IPS-20b (cell line): Measurements from ENCODE around the gene AJM1.

Experiments
- H3K27ac ChIP-seq: one replicate; pipeline ENCODE4 v1.5.1; 2013; ENCODE audit warnings: low read length
- H3K27me3 ChIP-seq: 2 replicates; pipeline ENCODE4 v1.6.1; 2013; ENCODE audit warnings: mild to moderate bottlenecking, low read length, inconsistent platforms; ENCODE audit not compliant: insufficient read depth
- H3K36me3 ChIP-seq: 2 replicates; pipeline ENCODE4 v1.6.1; 2013; ENCODE audit warnings: low read depth, mild to moderate bottlenecking, inconsistent platforms, low read length, moderate library complexity; ENCODE audit not compliant: insufficient read depth
- H3K4me1 ChIP-seq: 2 replicates; pipeline ENCODE4 v1.6.1; 2013; ENCODE audit warnings: mild to moderate bottlenecking, control low read depth, inconsistent platforms, low read length, moderate library complexity; ENCODE audit not compliant: insufficient read depth
- H3K4me3 ChIP-seq: 2 replicates; pipeline ENCODE4 v1.5.1; 2013; ENCODE audit warnings: mild to moderate bottlenecking, low read length, inconsistent platforms
- H3K9ac ChIP-seq: 2 replicates; pipeline ENCODE4 v1.6.1; 2013; ENCODE audit warnings: low read depth, mild to moderate bottlenecking, inconsistent platforms, low read length, moderate library complexity
- H3K9me3 ChIP-seq: 2 replicates; pipeline ENCODE4 v1.6.1; 2013; ENCODE audit warnings: mild to moderate bottlenecking, low read depth, low read length, inconsistent platforms; ENCODE audit not compliant: insufficient read depth

The AJM1 gene

DNA sequence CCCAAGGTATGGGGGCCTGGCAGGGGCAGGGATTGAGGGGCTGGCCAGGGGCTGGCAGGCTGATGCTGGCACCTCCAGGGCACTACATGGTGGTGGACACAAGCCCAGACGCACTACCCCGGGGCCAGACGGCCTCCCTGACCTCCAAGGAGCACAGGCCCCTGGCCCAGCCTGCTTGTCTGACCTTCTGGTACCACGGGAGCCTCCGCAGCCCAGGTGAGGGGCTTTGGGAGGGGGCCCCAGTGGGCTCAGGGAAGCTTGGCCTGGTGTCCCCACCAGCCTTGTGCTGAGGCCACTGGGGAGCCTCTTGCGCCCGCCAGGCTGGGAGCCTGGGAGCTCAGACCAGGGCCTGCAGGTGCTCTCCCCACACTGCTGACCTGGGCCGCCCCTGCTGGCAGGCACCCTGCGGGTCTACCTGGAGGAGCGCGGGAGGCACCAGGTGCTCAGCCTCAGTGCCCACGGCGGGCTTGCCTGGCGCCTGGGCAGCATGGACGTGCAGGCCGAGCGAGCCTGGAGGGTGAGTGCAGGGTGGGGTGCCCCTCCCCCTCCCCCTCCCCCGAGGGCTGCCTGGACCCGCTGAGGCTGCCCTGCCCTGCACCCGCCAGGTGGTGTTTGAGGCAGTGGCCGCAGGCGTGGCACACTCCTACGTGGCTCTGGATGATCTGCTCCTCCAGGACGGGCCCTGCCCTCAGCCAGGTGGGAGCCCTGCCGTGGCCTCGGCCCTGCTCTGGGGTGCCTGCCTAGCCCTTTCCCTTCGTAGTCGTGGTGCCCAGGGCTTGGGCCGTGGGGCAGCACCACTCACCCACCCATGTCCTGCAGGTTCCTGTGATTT lies 15.5 kb downstream of the AJM1 start:
- Histone ChIP-seq H3K4me3 (no peak overlapping the region), H3K27ac (no peak overlapping the region), H3K4me1 (no peaks in the 10 kb centered on the region), H3K36me3 (peaks cover 25% of the 10 kb centered on the region), H3K9me3 (no peaks in the 10 kb centered on the region), H3K9ac (no peak overlapping the region), H3K27me3 (no peaks in the 10 kb centered on the region)

- H3K27ac ChIP-seq, result no peak overlapping the region
- no peaks in the 10 kb centered on the region for H3K27me3 ChIP-seq
- H3K9me3 ChIP-seq, result no peaks in the 10 kb centered on the region
- H3K4me3 ChIP-seq, result no peak overlapping the region
- H3K9ac ChIP-seq, result no peak overlapping the region
- peaks cover 32% of the 10 kb centered on the region for H3K36me3 ChIP-seq
- H3K4me1 ChIP-seq, result no peaks in the 10 kb centered on the region
Measured at GRCh38 chr9:136858452-136858843, 16.2 kb downstream of the AJM1 start.

DNA sequence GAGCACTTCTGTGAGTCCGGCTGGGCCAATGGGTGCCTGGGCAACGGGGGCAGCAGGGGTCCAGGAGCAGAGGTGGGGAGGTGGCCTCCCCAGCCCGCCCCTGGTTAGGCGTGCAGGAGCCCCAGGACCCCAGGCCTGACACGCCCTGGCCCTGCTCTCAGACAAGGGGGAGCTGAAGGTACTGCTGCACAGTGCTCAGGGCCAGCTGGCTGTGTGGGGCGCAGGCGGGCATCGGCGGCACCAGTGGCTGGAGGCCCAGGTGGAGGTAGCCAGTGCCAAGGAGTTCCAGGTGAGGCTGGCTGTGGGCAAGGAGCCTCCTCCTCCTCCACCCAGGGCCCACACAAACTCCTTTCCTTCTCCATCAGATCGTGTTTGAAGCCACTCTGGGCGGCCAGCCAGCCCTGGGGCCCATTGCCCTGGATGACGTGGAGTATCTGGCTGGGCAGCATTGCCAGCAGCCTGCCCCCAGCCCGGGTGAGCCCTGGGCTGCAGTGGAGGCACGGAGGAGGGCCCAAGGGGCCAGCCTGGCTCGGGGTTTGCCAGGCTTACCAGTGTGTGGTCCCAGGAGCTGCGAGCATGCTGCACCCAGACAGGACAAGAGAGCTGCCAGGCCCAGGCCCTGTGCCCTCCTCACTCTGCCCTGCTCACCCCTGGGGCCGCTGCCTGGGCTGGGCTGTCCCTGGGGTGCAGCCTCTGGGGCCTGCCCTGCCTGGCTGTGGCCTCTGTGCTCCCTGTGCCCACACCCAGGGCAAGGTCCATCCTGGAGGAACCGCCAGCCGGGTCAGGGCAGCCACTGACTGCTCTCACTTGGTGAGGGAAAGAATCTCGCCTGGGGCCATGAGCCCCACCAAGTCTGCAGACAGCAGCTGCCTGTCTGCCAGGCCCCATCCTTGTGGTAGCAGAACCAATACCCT lies 16.8 kb downstream of the AJM1 start:
- no peaks in the 10 kb centered on the region for H3K9me3 ChIP-seq
- peaks cover 38% of the 10 kb centered on the region for H3K36me3 ChIP-seq
- no peaks in the 10 kb centered on the region for H3K27me3 ChIP-seq
- H3K4me1 ChIP-seq, result no peaks in the 10 kb centered on the region
- no peak overlapping the region for H3K27ac ChIP-seq
- H3K4me3 ChIP-seq, result no peak overlapping the region
- H3K9ac ChIP-seq, result no peak overlapping the region

GRCh38 chr9:136860529-136860928 lies 18.3 kb downstream of the AJM1 start:
- no peak overlapping the region for H3K4me3 ChIP-seq
- H3K27me3 ChIP-seq, result no peaks in the 10 kb centered on the region
- no peaks in the 10 kb centered on the region for H3K9me3 ChIP-seq
- peaks cover 3% of the 10 kb centered on the region; the same call in 1 of the 2 replicates for H3K4me1 ChIP-seq
- peaks cover 41% of the 10 kb centered on the region for H3K36me3 ChIP-seq
- H3K9ac ChIP-seq, result no peak overlapping the region
- H3K27ac ChIP-seq, result no peak overlapping the region

DNA sequence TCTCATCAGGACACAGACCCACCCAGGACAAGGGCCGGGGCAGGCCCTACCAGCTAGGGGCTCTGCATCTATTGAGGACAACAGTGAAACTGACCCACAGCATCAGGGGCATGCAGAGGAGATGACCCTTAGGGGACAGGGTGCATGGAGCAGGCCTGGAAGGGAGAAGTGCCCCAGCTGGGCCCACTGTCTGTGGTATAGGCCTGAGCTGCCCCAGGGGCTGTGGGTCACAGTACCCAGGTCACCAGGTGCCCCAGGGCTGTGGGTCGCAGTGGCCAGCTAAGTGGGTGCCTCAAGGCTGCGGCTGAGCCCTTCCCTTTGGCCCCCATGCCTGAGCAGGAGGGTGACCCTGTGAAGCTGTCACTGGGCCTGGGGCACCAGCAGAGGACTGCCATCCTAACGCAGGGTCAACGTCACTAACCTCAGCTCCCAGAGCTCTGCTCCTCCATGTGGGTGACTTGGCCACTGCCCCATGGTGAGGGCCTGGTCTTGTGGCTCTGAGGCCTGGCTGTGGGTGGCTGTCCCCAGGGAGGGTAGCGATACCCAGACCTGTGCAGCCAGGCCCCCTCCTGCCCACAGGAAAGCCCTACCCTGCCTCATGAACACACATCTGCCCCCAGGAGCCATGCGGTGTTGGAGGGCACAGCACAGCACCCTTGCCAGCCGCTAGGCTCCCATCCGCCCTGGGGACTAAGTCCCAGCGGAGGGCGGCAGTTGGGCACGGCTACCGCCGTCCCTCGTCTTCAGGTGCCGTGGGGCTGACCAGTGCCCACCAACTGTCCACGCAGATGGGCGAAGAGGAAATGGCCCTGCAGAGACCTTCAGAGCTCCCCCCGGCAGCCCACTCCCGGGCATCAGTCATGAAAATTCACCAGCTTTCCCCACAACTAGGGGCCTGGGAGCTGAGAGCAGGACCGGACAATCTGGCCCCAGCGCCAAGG lies 18.9 kb downstream of the AJM1 start:
- H3K27ac ChIP-seq, result no peak overlapping the region
- H3K36me3 ChIP-seq, result peaks cover 41% of the 10 kb centered on the region
- H3K9me3 ChIP-seq, result no peaks in the 10 kb centered on the region
- peaks cover 3% of the 10 kb centered on the region; the same call in 1 of the 2 replicates for H3K4me1 ChIP-seq
- no peak overlapping the region for H3K4me3 ChIP-seq
- H3K9ac ChIP-seq, result no peak overlapping the region
- H3K27me3 ChIP-seq, result no peaks in the 10 kb centered on the region

GRCh38 chr9:136861874-136862457 lies 19.7 kb downstream of the AJM1 start:
- peaks cover 3% of the 10 kb centered on the region; the same call in 1 of the 2 replicates for H3K4me1 ChIP-seq
- no peak overlapping the region for H3K9ac ChIP-seq
- H3K4me3 ChIP-seq, result no peak overlapping the region
- H3K9me3 ChIP-seq, result peaks cover 1% of the 10 kb centered on the region; the same call in 1 of the 2 replicates
- H3K27ac ChIP-seq, result no peak overlapping the region
- peaks cover 41% of the 10 kb centered on the region for H3K36me3 ChIP-seq
- H3K27me3 ChIP-seq, result no peaks in the 10 kb centered on the region

GRCh38 chr9:136862849-136863622 lies 20.8 kb downstream of the AJM1 start:
- no peaks in the 10 kb centered on the region for H3K27me3 ChIP-seq
- no peak overlapping the region for H3K4me3 ChIP-seq
- no peak overlapping the region for H3K27ac ChIP-seq
- H3K36me3 ChIP-seq, result peaks cover 41% of the 10 kb centered on the region
- H3K9me3 ChIP-seq, result peaks cover 12% of the 10 kb centered on the region; the same call in 1 of the 2 replicates
- peaks cover 3% of the 10 kb centered on the region; the same call in 1 of the 2 replicates for H3K4me1 ChIP-seq
- H3K9ac ChIP-seq, result no peak overlapping the region

- H3K9ac ChIP-seq, result no peak overlapping the region
Measured at GRCh38 chr9:136863623-136864273, 21.5 kb downstream of the AJM1 start.

GRCh38 chr9:136865041-136865767 lies 22.9 kb downstream of the AJM1 start:
- Histone ChIP-seq H3K9me3 (peaks cover 17% of the 10 kb centered on the region; the same call in 1 of the 2 replicates), H3K27me3 (no peaks in the 10 kb centered on the region), H3K36me3 (peaks cover 41% of the 10 kb centered on the region), H3K9ac (peak overlapping the region; percentile 73; the same call in 1 of the 2 replicates), H3K4me3 (peak overlapping the region; percentile 76), H3K27ac (no peak overlapping the region), H3K4me1 (peaks cover 3% of the 10 kb centered on the region; the same call in 1 of the 2 replicates)

More at GRCh38 chr9:136863623-136864273, 21.5 kb downstream of the AJM1 start:
- Histone ChIP-seq H3K27ac (no peak overlapping the region), H3K36me3 (peaks cover 41% of the 10 kb centered on the region), H3K27me3 (no peaks in the 10 kb centered on the region), H3K9me3 (peaks cover 17% of the 10 kb centered on the region; the same call in 1 of the 2 replicates), H3K4me3 (no peak overlapping the region), H3K4me1 (peaks cover 3% of the 10 kb centered on the region; the same call in 1 of the 2 replicates)
